ENCODE measurements around the gene TAF4. TPM values are rescaled to one million over a fixed set of nuclear protein-coding genes. Genes with fewer than 3 reads are reported as not detected.

Gene TAF4
- total RNA-seq, 1 donor from 2014 or later: 6.5 TPM

GRCh38 chr20:62019881-62020492 lies 45.7 kb downstream of the TAF4 start:
- DNase-seq (ENCODE audit: low read depth): no peak
- no peak overlapping the region for H3K4me3 ChIP-seq (ENCODE audit: low read depth, low read length)
- no peak for TF ChIP-seq CTCF (conservative IDR thresholded peaks at IDR 0.05; ENCODE audit: low read depth, low read length)

GRCh38 chr20:62019144-62019805 lies 46.4 kb downstream of the TAF4 start:
- H3K4me3 ChIP-seq (ENCODE audit: low read depth, low read length): no peak overlapping the region
- peak; percentile 2 for TF ChIP-seq CTCF (conservative IDR thresholded peaks at IDR 0.05; ENCODE audit: low read depth, low read length)
- no peak for DNase-seq (ENCODE audit: low read depth)

- H3K4me3 ChIP-seq (ENCODE audit: low read depth, low read length): no peak overlapping the region
- no peak for TF ChIP-seq CTCF (conservative IDR thresholded peaks at IDR 0.05; ENCODE audit: low read depth, low read length)
- DNase-seq (ENCODE audit: low read depth): no peak
These were observed 47.1 kb downstream of the TAF4 start for GRCh38 chr20:62018437-62019143.

- DNase-seq (ENCODE audit: low read depth): no peak
- TF ChIP-seq CTCF (conservative IDR thresholded peaks at IDR 0.05; ENCODE audit: low read depth, low read length): no peak
- no peak overlapping the region for H3K4me3 ChIP-seq (ENCODE audit: low read depth, low read length)
These were observed 50.0 kb downstream of the TAF4 start for GRCh38 chr20:62015540-62016288.

GRCh38 chr20:62014889-62015537 lies 50.7 kb downstream of the TAF4 start:
- H3K4me3 ChIP-seq (ENCODE audit: low read depth, low read length): no peak overlapping the region
- TF ChIP-seq CTCF (conservative IDR thresholded peaks at IDR 0.05; ENCODE audit: low read depth, low read length): no peak
- no peak for DNase-seq (ENCODE audit: low read depth)

- no peak for DNase-seq (ENCODE audit: low read depth)
- no peak for TF ChIP-seq CTCF (conservative IDR thresholded peaks at IDR 0.05; ENCODE audit: low read depth, low read length)
- no peak overlapping the region for H3K4me3 ChIP-seq (ENCODE audit: low read depth, low read length)
These were observed 51.2 kb downstream of the TAF4 start for GRCh38 chr20:62014488-62014775.
